ENCODE measurements around the gene TTC23.

GRCh38 chr15:99154271-99154670 lies 95.1 kb downstream of the TTC23 start:
- TF ChIP-seq E2F4 (CRISPR knock-in tag; IDR thresholded peaks at IDR 0.05; ENCODE audit: borderline replicate concordance, low read depth) (no peak), USF2 (CRISPR knock-in tag; IDR thresholded peaks at IDR 0.05) (no peak), CTCF (IDR thresholded peaks at IDR 0.05) (no peak), NR3C1 (CRISPR knock-in tag; conservative IDR thresholded peaks at IDR 0.05; ENCODE audit: low read depth) (no peak), MAX (CRISPR knock-in tag; IDR thresholded peaks at IDR 0.05) (no peak), NR2C2 (CRISPR knock-in tag; IDR thresholded peaks at IDR 0.05) (no peak), ATF3 (CRISPR knock-in tag; conservative IDR thresholded peaks at IDR 0.05) (no peak), RELA (CRISPR knock-in tag; IDR thresholded peaks at IDR 0.05; ENCODE audit: borderline replicate concordance) (no peak), NFE2L1 (CRISPR knock-in tag; IDR thresholded peaks at IDR 0.05) (no peak), KAT7 (CRISPR knock-in tag; IDR thresholded peaks at IDR 0.05; ENCODE audit: borderline replicate concordance) (no peak), CREM (CRISPR knock-in tag; IDR thresholded peaks at IDR 0.05) (no peak), FOXP4 (CRISPR knock-in tag; IDR thresholded peaks at IDR 0.05) (no peak)

All from WTC11 (cell line).